GM21390 (cell line): ENCODE measurements around the gene KRTAP4-16.
"Not testable (repeated sequence)": the region's sequence is repeated elsewhere in the genome, so short reads cannot be mapped to it uniquely, and the experiment has no call there.

Experiments used
- ATAC-seq: cut with Tn5 transposase; IDR thresholded peaks from one replicate; pipeline ENCODE4 v1.9.1; 2021; ENCODE audit not compliant: unreplicated experiment

The KRTAP4-16 gene

DNA sequence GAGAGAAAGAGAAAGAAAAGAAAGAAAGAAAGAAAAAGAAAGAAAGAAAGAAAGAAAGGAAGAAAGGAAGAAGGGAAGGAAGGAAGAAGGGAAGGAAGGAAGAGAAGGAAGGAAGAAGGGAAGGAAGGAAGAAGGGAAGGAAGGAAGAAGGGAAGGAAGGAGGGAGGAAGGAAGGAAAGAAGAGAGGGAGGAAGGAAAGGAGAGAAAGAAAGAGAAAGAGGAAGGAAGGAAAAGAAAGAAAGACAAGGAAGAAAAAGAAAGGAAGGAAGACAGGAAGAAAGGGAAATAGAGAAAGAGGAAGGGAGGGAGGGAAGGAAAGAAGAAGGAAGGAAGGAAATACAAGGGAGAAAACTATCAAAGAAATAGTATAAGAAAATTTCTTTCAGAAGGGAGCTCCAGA, 25.2 kb downstream of the KRTAP4-16 start:
- ATAC-seq, result no peak

DNA sequence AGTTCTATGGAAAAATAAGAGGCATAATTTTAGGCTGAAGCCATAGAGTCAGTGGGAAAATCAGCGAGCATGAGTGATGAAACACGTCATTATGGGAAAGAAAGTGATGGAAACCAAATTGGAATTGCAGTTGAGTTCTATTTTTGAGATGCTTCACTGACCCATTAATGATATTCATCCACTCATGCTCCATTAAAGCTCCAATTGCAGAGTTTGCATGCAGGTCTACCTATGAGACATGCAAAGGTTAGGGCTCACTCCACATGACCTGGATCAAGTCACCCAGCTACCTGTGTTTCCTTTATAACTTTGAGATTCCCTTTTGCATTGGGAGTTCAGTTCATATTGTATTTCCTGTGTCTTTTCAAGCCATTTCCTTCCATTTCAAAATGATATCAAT, 28.3 kb downstream of the KRTAP4-16 start:
- ATAC-seq, result no peak

DNA sequence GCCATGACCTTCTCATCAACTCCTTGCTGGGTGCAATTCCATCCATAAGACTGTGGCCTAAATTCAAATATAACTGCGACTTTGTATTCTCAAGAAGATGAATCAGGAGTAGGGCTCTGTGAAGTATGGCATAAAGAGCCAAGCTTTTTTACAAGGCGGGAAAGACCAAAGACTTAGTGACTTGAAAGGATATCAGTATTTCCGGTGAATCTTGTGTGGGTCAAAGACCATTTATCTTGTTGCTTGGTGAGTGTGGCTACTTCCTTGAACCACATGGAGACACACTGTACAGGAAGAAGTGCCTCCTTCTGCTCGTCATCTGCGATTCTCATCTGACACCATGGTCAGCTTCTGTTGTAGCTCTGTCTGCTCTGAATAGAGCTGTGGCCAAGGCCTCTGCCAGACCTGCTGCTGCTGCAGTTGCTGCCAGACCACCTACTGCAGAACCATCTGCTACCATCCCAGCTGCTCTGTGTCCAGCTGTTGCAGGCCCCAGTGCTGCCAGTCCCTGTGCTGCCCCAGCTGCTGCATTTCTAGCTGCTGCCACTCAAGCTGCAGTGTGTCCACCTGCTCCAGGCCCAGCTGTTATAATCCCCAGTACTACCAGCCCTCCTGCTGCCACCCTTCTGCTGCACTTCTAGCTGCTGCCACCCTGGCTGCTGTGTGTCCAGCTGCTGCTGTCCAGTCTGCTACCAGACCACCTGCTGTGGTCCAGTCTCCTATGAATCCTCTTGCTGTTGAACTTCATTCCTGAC, 30.2 kb downstream of the KRTAP4-16 start:
- ATAC-seq, result no peak

DNA sequence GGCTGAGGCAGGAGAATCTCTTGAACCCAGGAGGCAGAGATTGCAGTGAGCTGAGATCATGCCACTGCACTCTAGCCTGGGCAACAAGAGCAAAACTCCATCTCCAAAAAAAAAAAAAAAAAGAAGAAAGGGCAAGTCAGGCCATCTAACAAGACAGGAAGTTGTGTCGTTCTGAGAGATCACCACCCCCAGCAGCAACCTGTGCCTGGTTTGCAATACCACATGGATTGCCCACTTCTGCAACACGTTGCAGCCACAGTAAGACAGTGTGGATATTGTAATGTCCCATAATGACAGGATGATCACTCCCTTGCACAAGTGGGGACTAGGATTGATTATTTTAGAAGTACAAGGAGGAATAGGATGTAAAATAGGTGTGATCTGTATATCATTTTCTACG, 33.0 kb downstream of the KRTAP4-16 start:
- ATAC-seq, result no peak

DNA sequence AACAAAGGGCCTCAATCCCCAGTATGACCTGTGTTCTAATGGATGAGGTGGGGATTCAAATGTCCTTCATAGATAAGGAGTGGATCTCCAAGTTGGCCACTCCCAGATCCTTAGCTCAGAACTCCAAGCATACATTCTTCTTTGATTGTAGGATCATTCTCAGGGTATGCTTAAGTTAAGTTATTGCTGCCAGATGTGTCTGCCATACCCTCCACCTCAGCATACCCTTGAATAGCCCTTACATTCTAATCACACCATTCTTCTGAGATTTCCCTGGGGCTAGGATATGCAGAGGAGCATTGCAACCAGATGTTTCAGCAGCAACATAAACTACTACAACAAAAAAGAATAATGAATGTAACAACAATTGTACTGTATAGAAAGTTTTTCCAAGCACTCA, 34.7 kb downstream of the KRTAP4-16 start:
- no peak for ATAC-seq

DNA sequence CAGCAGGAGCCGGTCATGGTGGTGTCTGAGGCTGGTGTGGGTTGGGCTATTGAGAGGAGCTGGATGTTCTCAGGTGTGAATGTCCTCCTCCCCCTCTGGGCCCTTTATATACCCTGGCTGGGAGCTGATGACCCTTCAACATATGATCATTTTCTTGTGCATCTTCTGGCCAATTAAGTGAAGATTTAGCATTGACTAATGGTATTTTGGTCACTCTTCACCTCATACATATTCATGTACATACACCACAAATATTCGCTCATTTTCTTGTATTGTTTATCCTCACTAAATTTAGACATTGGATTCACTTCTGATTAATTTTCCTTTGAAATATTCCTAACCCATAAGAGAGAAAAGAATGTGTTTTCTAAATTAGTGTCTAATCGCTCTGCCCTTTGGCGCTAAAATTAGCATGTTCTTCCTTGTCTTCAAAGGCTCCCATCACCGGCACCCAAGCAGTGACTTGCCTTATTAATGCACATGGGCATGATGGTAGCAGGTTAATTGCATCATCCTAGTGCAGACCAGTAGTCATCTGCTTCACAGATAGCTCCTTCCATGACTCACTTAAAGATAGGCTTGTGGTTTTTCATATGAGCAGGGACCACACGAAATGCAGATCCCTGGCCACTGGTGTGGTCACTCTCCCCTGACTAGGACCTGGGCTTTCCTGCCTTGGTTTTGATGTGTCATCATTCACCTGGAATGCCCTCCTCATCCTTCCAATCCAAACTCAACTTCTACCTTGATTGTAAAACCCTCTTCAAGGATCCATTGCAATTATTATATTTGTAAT, 36.0 kb downstream of the KRTAP4-16 start, which contains the start of gene KRTAP2-4:
TSS of gene KRTAP2-4 (minus strand) at position 51 of the 796 bp plus-strand sequence. CDS start at position 17, 34 bp downstream.
- no peak for ATAC-seq

DNA sequence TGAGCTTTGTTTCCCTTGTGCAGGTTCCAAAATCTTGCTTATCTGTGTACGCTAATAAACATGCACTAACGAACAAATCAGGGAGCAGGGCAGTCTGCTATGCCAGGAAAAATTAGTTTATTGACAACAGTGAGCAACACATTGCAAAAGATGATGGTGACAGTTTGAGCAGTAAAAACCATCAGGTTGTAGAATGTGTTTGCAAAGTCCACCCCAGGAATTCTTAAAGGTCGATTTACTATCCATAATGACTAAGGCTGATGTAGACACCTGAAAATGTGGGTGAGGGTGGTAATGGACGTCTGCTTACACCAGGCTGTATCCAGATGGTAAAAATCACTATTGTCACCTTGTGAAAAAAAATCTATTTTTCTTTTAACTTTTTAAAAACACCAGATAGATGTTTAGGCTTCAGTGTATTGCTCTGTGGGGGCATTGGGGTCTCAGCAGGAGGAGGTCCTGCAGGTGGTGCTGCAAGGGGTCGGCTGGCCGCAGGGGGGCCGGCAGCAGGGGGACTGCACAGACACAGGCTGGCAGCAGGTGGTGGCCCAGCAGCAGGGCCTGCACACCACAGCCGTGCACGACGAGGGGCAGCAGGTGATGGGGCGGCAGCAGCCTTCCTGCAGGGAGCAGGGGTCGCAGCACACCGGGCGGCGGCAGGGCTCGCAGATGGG, 36.9 kb downstream of the KRTAP4-16 start:
- ATAC-seq, result not testable (repeated sequence)

DNA sequence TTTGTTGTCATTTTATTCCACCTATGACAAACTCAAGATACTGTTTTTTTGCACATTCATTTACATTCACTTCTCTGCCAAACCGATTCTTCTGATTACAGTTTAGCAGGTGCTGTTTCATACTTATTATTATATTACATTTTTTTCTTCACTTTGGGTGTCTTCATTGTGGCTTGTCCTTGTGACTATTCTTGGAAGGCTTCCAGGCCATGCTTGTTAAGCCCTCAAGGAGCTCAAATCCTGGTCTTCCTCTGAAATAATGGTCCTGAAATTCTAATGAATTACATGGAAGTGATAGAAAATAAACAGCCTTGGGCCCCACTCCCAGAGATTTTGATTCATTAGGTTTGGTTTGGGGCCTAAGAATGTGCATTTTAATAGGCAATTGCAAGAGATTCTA, 37.7 kb downstream of the KRTAP4-16 start:
- ATAC-seq, result no peak

DNA sequence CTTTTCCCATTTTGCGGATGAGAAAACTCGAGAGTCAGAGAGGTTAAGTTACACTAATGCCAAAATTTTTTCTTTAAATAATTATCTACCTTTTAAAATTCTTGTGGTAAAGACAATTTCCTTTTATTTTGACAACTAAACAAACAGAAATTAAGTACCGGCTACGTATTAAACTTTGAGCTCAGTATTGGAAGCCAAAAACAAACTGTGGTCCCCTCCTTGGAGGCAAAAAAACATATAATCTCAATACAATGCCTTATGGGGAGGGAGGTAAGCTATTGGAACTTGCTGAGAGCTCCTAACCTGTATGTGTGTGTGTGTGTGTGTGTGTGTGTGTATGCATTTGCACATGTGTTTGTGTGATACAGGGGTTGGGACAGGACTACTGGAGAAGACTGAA, 38.6 kb downstream of the KRTAP4-16 start:
- no peak for ATAC-seq

DNA sequence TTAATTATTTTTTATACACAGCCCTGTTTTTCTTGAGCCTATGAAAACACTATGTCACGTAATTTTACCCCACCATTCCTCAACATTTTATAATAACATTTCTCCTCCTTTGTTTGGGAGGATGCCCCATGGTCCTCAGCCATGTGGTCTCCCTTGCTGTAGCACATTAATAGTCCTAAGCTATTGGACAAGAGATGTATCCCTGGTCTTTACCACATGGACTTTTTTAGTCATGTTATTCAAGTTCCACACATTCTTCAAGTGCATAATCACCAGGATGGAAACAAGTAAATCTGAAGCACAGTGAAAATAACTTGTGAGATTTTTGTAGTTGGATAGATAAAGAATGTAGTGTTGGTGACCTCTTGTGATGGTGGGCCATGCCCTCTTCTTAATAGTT, 40.0 kb downstream of the KRTAP4-16 start:
- no peak for ATAC-seq

DNA sequence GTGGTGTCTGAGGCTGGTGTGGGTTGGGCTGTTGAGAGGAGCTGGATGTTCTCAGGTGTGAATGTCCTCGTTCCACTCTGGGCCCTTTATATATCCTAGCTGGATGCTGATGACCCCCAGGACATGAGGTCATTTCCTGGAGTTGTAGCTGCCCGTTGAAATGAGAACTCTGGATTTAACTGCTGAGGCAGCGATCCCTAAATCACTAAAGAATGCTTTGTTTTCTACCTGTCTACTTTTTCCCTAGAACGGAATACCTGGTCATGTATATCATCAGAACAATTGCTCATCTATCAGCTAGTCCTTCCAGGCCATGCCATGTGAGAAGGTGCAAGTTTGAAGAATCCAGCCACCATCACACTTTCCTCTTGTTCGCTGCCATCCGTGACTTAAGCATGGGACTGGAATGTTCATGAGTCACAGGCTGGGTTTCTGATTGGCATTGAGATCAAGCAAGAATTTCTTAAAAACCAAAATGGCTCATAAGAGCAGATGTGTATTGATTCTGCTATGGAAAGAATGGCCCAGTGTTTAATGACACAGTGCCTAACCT, 41.9 kb downstream of the KRTAP4-16 start, which contains the start of gene KRTAP2-3:
TSS of gene KRTAP2-3 (minus strand) at position 63 of the 553 bp plus-strand sequence. CDS start 64 bp downstream, outside the sequence.
- ATAC-seq, result no peak

DNA sequence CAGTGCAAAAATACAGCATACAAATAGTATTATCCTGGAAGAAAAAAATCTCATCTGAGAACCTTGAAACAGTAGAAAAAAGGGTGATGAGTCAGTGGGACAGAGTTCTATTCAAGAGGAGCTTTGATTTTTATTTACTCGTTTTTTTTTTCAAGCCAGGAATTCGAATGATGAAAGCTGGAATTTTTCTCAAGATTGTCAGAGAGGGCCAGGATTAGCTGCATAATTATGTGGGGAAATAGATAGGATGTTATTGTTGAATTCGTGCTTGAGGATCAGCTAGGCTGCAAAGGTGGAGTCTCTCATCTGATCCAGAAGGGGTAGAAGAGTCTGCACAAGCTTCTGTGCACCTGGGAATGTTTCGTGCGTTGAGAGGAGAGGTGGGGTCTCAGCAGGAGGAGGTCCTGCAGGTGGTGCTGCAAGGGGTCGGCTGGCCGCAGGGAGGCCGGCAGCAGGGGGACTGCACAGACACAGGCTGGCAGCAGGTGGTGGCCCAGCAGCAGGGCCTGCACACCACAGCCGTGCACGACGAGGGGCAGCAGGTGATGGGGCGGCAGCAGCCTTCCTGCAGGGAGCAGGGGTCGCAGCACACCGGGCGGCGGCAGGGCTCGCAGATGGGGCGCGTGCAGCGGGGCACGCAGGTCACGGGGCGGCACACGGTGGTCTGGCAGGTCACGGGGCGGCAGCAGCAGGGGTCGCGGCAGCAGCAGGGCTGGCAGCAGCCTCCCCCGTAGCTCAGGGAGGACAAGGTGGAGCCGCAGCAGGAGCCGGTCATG, 42.5 kb downstream of the KRTAP4-16 start:
- ATAC-seq, result not testable (repeated sequence)

DNA sequence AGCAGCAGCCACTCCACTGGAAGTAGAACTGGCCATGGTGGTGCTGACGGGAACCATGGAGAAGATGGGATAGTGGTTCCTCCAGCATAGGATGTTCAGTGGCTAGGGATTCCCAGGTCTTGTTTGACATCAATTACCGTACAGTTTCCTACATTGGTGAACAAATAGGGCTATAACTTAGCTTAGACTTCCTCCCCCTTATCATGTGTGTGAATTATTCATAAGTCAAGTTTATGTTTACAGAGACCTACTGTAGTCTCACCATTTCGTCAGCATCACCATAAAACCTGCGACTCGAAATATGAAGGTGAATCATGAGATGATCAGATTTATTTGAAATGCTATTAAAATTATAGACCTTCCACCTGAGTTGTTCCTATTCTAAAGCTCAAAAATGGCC, 43.3 kb downstream of the KRTAP4-16 start:
- no peak for ATAC-seq

DNA sequence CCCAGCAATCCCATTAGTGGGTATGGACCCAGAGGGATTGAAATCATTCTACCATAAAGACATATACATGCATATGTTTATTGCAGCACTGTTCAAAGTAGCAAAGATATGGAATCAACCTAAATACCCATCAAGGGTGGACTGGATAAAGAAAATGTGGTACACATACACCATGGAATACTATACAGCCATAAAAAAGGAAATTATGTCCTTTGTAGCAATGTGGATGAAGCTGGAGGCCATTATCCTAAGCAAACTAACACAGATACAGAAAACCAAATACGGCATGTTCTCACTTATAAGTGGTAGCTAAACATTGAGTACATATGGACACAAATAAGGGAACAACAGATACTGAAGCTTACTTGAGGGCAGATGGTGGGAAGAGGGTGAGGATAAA, 44.5 kb downstream of the KRTAP4-16 start:
- ATAC-seq, result no peak

DNA sequence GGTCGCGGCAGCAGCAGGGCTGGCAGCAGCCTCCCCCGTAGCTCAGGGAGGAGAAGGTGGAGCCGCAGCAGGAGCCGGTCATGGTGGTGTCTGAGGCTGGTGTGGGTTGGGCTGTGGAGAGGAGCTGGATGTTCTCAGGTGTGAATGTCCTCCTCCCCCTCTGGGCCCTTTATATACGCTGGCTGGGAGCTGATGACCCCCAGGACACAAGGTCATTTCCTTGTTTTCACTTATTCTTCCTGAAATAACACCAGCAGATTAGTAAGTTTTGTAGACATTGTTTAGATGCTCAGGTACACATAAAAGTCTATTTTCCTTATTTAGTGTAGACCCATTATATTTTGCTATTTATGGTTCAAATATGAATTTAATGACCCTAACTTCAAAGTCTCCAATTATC, 46.9 kb downstream of the KRTAP4-16 start, which contains the start of gene KRTAP2-2:
TSS of gene KRTAP2-2 (minus strand) at position 101 of the 400 bp plus-strand sequence. CDS start at position 82, 19 bp downstream.
- ATAC-seq, result not testable (repeated sequence)

DNA sequence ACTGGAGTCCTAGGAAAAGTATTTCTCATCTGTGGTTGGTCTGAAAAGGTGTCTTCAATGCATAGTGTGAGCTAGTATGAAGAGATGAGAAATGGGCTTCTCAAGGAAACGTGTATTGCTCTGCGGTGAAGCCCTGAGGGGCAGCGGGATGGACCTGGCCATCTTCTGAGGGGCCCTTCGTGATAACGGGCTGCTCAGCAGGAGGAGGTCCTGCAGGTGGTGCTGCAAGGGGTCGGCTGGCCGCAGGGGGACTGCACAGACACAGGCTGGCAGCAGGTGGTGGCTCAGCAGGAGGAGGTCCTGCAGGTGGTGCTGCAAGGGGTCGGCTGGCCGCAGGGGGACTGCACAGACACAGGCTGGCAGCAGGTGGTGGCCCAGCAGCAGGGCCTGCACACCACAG, 47.5 kb downstream of the KRTAP4-16 start:
- not testable (repeated sequence) for ATAC-seq

DNA sequence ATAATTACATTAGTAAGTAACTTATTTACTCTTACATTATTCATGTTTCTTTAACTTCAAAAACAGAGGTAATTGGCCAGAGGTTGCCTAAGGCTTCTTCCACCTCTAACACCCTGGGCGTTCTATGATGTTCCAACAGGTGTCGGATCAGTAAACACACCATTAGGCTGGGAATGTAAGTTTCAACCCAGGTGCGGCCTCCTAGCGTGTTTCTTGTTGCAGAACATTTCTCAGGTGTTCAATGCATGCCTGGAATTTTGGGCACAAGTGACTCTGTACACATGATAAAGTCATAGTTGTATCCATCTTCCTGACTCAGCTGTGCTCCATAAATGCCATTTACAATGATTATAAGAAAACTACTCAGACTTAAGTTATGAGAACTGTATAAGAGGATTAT, 48.0 kb downstream of the KRTAP4-16 start:
- ATAC-seq, result no peak

DNA sequence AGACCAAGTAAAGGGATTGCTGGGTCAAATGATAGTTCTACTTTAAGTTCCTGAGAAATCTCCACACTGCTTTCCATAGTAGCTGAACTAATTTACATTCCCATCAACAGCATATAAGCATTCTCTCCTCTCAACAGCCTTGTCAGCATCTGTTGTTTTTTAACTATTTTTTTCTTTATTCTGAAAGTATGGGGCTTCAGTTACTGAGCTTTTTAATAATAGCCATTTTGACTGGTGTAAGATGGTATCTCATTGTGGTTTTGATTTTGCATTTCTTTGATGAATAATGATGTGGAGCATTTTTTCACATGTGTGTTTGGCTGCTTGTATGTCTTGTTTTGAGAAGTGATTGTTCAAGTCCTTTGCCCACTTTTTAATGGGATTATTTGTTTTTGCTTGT, 49.4 kb downstream of the KRTAP4-16 start:
- no peak for ATAC-seq
